IPS DF 4.7 (cell line): ENCODE measurements around the gene MSL1.
"Not testable (repeated sequence)": the region's sequence is repeated elsewhere in the genome, so short reads cannot be mapped to it uniquely, and the experiment has no call there.

Source experiments
- DNase-seq: peaks from one replicate; pipeline ENCODE4 v3.0.0-alpha.2; 2013; ENCODE audit warnings: low spot score; ENCODE audit errors: extremely low read depth

MSL1 gene

DNA sequence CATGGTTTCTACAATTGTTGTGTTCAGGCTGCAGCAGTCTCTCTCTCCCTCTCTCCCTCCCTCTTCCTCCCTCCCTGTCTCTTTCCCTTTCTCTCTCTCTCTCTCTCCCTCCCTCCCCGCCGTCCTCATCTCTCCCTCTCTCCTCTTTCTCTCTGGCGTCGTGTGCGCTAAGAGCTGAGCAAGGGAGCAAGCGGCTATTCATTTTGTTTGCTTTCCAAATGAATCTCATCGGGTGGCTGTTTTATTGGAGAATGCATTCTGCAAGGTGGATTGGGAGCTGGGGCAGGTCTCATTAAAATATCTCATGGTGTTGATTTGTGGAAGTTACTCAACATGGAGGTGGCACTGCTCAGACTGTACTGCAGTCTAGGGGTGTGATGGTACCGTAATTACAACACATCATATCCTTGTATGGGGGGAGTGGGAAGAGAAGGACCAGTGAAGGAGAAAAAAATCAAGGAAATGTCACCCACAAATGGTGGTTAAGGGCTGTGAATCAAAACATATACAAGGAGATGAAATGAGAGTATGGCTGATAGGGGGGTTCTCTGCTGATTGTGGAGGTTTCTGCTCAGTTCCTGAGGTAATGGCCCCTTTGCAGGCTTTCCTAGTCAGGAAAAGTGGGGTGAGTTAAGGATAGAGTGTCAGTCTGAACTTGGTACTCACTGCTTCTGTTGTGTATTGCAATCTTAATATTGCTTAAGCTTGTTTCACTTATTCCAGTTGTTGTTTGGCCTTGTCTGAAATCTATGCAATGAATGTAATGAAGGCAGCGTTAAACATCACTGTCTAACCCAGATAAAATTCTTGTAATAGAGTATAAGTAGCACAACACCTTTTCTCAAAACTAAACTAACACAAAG lies 2.7 kb downstream of the MSL1 start:
- DNase-seq, result no peak

DNA sequence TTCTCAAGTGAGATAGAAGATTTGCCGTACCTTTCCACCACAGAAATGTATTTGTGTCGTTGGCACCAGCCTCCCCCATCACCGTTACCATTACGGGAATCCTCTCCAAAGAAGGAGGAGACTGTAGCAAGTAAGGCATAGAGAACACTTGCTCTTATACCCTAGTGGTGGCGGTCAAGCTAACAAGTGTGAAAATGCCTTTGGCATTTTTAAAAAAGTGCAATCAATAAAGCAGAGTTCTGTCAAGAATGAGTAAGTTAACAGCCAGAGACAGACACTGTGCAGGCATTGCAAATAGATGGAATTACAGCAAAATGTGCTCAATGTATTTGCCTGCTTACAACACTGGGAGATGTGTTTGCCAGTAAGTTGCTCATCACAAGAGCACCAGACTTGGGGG lies 7.7 kb downstream of the MSL1 start:
- DNase-seq, result no peak

DNA sequence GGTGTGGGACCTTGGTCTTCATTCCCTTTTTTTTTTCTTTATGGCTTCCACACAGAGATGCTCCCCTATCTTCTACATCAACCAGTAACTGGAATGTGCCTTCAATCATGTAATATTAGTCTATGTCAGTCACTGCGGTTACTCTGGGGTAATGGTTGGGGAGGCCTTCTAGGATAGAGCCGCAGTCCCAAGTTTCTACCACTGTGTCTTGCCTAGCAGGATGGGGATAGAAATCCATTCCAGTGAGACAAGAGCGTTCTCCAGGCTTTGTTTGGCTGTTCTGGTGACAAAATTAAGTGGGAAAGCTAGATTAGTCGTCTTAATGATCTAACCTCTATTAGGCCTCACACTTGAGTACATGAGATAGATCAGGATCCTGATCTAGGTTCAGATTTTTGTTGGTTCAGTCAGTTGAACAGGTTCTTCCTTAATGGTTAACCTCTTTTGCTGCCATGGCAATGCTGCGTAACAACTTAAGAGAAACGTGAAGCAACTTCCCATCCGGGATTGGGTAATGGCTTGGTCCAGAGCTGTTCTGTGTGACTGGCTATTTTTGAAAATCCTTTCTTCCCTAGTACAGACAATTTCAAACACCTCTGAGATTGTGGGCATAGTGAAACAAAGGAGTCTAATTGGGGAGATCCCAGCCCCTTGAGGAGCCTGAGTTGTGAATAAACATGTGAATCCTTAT lies 8.7 kb downstream of the MSL1 start:
- DNase-seq, result no peak

DNA sequence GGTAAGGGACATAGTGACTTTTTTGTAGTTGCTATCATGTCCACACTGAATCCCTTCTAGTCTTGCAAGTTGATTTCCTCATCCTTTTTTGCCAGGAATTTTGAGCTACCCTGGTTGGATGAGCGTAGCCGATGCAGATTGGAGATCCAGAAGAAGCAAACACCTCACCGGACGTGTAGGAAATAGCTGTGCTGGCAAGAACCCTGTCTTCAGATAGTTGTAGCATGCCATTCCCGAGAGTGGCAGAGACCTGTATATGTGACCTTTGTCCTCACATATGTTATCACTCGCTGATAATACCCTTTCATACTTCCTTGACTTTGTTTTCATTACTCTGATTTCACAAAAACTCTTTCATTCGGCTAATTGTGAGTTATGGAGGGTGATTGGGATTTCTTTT lies 12.4 kb downstream of the MSL1 start:
- no peak for DNase-seq

DNA sequence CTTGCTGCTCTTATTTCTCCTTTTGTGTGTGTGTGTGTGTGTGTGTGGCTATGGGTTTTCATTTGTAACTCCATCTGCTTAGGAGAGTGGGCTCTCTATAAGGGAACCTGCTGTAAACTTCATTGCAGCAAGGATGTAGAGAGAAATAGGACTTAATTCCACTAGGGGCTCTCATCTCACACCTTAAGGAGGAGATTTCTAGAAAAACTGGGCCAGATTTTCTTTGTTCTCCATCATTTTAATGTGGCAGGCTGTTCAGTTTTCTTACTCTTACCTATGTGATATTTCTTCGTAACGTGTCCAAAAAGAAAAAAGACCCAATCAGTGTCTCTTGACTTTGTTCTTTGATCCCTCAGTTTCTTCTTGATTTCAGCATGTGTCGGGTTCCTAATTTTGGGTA lies 14.0 kb downstream of the MSL1 start:
- no peak for DNase-seq

DNA sequence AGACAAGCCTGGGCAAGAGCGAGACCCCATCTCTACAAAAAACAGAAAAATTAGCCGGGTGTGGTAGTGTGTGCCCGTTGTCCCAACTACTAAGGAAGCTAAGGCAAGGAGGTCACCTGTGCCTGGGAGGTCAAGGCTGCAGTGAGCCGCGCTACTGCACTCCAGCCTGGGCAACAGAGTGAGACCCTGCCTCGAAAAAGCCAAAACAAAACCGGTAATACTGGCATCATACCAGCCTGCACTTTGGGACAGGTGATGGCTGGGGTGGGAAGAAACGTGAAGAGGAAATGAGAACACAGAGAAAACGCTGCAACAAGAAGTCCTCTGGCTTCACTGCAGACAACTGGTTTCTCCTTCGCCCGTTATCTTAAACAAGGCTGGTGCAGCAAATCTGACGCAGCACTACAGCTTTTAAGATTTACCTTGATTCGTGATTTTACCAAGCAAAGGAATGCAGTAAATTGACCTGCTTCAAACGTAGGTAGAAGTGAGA lies 17.8 kb downstream of the MSL1 start:
- no peak for DNase-seq

DNA sequence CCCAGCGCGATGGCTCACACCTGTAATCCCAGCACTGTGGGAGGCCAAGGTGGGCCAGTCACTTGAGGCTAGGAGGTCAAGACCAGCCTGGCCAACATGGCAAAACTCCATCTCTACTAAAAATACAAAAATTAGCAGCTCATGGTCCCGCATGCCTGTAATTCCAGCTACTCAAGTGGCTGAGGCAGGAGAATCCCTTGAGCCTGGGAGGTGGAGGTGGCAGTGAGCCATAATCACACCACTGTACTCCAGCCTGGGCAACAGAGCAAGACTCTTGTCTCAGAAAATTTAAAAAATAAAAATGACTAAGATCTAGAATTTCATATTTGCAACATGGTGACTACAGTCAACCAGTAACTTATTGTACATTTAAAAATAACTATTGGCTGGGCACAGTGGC lies 21.4 kb downstream of the MSL1 start:
- DNase-seq, result not testable (repeated sequence)

DNA sequence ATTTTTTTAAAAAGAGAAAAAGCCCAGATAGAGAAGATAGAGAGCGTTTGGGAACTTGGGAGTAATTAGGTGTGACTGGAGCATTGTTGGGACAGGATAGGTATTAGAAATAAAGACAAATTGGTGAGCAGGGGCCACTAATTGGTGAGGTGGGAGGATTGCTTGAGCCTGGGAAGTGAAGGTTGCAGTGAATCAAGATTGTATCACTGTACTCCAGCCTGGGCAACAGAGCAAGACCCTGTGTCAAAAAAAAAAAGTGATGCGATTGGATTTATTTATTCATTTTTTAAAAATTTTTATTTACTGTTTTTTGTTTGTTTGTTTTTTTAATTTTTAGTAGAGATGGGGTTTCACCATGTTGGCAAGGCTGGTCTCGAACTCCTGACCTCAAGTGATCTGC lies 23.7 kb downstream of the MSL1 start:
- no peak for DNase-seq

DNA sequence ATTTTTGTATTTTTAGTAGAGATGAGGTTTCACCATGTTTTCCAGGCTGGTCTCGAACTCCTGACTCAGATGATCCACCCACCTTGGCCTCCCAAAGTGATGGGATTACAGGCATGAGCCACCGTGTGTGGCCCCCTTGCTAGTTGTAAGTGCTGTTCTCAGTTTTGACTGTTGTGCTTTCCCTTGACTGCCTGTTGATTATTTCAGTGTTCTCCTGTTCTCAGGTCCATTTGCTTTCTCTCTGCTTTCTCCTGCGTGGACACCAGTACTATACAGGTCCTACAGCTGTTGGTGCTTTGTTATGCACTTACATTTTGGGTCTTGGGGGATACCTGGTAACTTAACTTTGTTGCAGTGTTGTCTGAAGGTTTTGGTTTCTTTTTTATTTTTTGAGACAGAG lies 26.8 kb downstream of the MSL1 start:
- no peak for DNase-seq

DNA sequence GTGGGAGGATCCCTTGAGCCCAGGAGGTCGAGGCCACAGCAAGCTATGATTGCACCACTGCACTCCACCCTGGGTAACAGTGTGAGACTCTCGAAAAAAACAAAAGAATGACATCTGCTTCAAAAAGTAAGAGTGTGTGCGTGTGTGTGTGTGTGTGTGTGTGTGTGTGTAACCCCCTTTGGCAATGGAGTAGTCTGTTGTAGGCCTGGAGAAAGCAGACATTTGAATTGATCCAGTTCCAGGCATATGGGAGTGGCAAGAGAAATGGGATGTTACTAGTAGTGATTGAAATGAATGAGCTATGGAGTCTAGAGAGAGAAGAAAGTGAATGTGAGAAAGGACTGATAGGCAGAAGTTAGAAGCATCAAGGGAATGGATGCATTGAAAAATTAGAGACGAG lies 28.5 kb downstream of the MSL1 start:
- DNase-seq, result no peak

DNA sequence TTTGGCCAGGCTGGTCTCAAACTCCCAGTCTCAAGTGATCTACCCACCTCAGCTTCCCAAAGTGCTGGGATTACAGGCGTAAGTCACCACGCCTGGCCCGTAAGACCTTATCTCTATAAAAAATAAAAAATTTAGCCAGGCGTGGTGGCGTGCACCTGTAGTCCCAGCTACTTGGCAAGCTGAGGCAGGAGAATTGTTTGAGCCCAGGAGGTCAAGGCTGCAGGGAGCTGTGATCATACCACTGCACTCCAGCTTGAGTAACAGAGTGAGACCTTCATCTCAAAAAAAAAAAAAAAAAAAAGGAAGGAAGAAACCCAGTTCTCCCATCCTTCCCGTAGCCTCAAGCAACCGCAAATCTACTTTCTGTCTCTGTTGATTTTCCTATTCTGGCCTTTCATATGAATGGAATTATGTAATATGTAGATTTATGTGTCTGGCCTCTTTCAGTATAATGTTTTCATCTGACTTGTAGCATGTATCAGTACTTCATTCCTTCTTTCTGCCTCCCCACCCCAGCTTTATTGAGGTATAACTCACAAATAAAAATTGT lies 29.7 kb downstream of the MSL1 start:
- no peak for DNase-seq

DNA sequence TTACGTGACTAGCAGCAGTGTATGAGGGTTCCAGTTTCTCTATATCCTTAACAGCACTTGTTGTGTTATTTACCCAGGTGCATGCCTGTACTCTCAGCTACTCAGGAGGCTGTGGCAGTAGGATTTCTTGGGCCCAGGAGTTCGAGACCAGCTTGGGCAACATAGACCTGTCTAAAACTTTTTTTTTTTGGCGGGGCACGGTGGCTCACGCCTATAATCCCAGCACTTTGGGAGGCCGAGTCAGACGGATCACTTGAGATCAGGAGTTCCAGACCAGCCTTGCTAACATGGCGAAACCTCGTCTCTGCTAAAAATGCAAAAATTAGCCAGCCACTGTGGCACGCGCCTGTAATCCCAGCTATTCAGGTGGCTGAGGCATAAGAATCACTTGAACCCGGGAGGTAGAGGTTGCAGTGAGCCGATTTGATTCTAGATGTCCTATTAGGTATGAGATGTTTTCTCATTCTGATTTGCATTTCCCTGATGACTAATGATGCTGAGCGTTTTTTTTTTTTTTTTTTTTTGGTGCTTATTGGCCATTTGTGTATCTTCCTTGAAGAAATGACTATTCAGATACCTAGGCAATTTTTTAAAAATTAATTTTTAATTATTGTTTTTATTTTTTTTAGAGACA lies 31.9 kb downstream of the MSL1 start:
- no peak for DNase-seq

DNA sequence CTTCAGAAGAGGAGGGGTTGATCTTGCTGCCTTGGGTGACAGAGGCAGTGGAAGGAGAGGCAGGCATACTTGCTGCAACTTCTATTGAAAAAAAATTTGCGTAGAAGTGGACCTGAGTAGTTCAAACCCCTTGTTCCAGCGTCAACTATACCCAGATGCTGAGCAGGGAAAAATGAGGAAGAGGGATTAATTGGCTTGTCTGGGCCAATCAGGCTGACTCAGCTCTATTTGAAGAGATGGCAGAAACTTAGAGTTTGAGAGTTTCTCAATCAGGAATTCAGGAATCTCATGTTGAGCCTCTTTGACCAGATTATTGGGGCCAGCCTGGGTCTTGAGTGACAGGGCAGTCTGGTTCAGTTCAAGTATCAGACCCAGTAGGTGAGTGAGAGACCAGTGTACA lies 36.2 kb downstream of the MSL1 start:
- no peak for DNase-seq

DNA sequence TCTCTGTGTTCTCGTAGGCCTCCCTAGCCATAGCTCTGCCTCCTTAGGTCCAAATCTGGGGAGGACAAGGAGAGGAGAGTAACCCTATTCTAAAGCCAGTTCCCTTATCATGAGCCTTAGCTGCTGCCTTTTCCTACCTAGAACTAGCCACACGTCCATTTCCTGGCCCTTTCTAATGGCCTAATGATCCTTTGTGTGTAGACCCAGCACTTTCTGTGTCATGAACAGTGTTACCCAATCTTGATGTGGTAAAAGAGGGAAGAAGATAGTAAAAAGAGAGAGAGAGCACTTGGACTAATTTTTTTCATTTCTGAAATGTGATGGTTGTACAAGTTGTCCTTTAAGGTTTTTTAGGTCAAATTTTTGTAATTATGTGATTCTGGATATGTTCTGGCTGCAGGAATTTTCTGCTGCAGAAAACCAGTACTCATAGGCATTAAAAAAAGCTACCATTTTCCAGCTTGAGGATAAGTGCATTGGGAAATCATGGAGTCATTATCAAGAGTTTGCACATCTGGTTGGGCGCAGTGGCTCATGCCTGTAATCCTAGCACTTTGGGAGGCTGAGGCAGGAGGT lies 36.8 kb downstream of the MSL1 start:
- DNase-seq, result no peak

DNA sequence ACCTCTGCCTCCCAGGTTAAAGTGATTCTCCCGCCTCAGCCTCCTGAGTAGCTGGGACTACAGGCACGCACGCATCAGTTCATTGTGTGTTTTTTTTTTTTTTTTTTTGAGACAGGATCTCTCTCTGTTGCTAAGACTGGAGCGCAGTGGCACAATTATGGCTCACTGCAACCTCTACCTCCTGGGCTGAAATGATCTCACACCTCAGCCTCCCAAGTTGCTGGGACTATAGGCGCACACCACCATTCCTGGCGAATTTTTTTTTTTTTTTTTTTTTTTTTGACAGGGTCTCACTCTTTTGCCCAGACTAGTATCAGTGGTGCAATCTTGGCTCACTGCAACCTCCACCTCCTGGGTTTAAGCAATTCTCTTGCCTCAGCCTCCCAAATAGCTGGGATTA lies 37.7 kb downstream of the MSL1 start:
- no peak for DNase-seq

DNA sequence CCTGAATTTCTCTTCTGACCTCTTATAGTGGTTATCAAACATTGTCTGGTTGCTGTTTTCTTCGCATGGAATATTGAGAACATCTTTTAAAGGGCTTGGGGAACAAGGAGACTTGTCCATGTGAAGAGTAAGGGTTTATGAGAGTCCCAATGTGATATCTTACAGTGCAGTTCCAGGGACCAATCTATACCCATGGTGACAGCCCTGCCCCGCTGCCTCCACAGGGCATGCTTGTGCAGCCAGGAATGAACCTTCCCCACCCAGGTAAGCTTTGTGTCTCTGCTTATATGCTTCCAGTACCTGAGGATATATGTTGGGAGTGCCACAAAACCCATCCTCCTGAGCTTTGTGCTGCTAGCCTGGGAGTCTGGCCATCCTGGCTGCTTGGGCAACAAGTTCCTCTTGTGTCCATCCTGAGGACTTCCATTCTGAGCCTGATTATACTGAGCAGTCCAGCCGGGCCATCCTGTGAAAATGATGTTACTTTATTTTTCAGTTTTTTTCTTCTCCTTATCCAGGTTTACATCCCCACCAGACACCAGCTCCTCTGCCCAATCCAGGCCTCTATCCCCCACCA lies 46.0 kb downstream of the MSL1 start:
- no peak for DNase-seq

DNA sequence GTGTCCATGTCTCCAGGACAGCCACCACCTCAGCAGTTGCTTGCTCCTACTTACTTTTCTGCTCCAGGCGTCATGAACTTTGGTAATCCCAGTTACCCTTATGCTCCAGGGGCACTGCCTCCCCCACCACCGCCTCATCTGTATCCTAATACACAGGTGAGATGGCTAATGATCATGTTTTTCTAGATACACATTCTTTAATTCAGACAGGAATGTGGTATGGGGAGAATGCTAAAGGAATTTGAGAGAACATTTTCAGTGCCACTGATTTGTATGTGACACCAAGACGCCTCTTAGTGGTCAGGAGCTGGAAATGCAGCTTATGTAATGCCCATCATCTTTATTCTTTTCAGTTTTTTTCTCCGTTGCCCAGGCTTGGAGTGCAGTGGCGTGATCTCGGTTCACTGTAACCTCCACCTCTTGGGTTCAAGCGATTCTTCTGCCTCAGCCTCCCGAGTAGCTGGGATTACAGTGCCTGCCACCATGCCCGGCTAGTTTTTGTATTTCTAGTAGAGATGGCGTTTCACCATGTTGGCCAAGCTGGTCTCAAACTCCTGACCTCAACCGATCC lies 46.6 kb downstream of the MSL1 start:
- no peak for DNase-seq

DNA sequence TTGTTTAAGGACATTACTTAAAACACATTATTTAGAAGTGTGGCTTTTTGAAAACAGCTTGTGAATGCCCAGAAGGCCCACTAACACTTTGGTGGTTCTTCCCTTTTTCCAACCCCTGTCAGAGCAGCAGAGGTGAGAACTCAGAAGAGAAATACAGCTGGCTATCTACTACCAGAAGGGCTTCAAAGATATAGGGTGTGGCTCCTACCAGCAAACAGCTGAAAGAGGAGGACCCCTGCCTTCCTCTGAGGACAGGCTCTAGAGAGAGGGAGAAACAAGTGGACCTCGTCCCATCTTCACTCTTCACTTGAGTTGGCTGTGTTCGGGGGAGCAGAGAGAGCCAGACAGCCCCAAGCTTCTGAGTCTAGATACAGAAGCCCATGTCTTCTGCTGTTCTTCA lies 48.6 kb downstream of the MSL1 start:
- DNase-seq, result no peak

DNA sequence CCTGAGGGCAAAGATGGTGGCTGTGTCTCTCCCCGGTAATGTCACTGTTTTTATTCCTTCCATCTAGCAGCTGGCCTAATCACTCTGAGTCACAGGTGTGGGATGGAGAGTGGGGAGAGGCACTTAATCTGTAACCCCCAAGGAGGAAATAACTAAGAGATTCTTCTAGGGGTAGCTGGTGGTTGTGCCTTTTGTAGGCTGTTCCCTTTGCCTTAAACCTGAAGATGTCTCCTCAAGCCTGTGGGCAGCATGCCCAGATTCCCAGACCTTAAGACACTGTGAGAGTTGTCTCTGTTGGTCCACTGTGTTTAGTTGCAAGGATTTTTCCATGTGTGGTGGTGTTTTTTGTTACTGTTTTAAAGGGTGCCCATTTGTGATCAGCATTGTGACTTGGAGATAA lies 50.0 kb downstream of the MSL1 start:
- no peak for DNase-seq

DNA sequence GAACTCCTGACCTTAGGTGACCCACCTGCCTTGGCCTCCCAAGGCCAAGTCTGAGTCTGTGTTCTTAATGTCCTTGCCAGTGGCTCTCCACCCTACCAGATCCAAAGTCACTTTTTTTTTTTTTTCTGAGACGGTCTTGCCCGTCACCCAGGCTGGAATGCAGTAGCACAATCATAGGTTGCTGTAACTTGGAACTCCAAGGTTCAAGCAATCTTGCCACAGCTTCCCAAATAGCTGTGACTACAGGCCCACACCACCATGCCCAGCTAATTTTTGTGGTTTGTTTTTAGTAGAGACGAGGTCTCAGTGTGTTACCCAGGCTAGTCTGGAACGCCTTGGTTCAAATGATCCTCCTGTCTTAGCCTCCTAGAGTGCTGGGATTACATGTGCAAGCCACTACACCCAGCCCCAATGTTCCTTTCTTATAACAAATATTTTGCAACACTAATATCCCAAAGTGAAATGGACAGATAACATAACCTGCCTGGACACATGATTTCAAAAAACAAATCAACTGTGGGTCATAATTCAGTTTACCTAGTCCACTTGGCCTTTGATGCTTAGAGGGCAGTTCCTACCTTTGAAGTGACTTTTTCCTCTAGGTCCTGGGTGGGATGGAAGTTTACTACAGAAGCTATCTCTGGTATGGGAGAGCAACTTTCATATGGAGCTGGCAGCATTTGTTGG lies 51.5 kb downstream of the MSL1 start:
- DNase-seq, result no peak

DNA sequence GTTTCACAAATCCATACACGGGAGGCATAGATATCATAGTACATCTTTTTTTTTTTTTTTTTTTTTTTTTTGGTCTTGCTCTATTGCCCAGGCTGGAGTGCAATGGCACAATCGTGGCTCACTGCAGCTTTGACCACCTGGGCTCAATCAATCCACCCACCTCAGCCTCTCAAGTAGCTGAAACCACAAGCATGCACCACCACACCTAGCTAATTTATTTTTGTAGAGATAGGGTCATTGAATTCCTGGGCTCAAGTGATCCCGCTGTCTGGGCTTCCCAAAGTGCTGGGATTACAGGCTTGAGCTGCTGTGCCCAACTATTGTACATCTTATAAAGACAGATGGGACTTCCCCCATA lies 52.0 kb downstream of the MSL1 start:
- DNase-seq, result no peak
